Muscle of leg (tissue), 11 donors: Measurements from ENCODE around the gene IRX2. TPM values are rescaled to one million over a fixed set of nuclear protein-coding genes. Genes with fewer than 3 reads are reported as not detected.
A peak's percentile ranks its signal among the peaks of the same experiment; 100 is the strongest.

Experiments used
- DNase-seq: peaks from one replicate; pipeline ENCODE4 v3.0.0; 2013
- H3K27ac ChIP-seq: one replicate; pipeline ENCODE4 v1.5.1; 2013; ENCODE audit warnings: mild to moderate bottlenecking, low read length, control low read depth
- H3K27me3 ChIP-seq: one replicate; pipeline ENCODE4 v1.6.1; 2013; ENCODE audit warnings: low read length; ENCODE audit not compliant: control insufficient read depth, insufficient read depth
- H3K36me3 ChIP-seq: one replicate; pipeline ENCODE4 v1.6.1; 2013; ENCODE audit warnings: low read length; ENCODE audit not compliant: control insufficient read depth, insufficient read depth
- H3K4me1 ChIP-seq: one replicate; pipeline ENCODE4 v1.6.1; 2013; ENCODE audit warnings: low read length; ENCODE audit not compliant: control insufficient read depth, insufficient read depth
- H3K4me3 ChIP-seq: one replicate; pipeline ENCODE4 v1.5.1; 2013; ENCODE audit warnings: low read length, control low read depth
- H3K9me3 ChIP-seq: replicated peaks from 2 replicates; pipeline ENCODE4 v1.6.1; 2013; ENCODE audit warnings: low read depth, low read length; ENCODE audit not compliant: control insufficient read depth
- WGBS: methylation state at CpG from one replicate; pipeline ENCODE4 v1.1.5; 2013; ENCODE audit warnings: missing lambda C conversion rate; ENCODE audit not compliant: insufficient coverage; 5-methylcytosine and 5-hydroxymethylcytosine counted together
- polyA plus RNA-seq, 8 donors: library from polyadenylated mRNA; unstranded; fragments of 120-200 nt; gene quantifications; one replicate each; pipeline versions ENCODE4 v1.2.1 to v1.2.3, GENCODE V29; 2013; ENCODE audit warnings: inconsistent platforms in 1 of 8, low replicate concordance in 1 of 8; ENCODE audit not compliant: insufficient read length in 8 of 8, insufficient read depth in 1 of 8
- total RNA-seq: library from RNA; stranded (reverse); fragments of 120-200 nt; gene quantifications from one replicate; pipeline ENCODE4 v1.2.4, GENCODE V29; 2013

IRX2 gene
- total and polyA plus RNA-seq, 9 donors: 0.07 to 10.9 (median 0.18) TPM; not detected in 1

GRCh38 chr5:2756211-2757152 is 5.0 kb upstream of the IRX2 start:
- no peaks in the 10 kb centered on the region for H3K9me3 ChIP-seq
- no peak overlapping the region for H3K27ac ChIP-seq
- no peak overlapping the region for H3K4me3 ChIP-seq
- H3K27me3 ChIP-seq: peaks cover 84% of the 10 kb centered on the region
- DNase-seq: no peak
- no peaks in the 10 kb centered on the region for H3K36me3 ChIP-seq
- WGBS: under 1% methylated on average over 53 of the region's 76 CpGs
- peaks cover 24% of the 10 kb centered on the region for H3K4me1 ChIP-seq

- Histone ChIP-seq H3K27ac (no peak overlapping the region), H3K9me3 (no peaks in the 10 kb centered on the region), H3K4me1 (peaks cover 24% of the 10 kb centered on the region), H3K27me3 (peaks cover 84% of the 10 kb centered on the region), H3K36me3 (no peaks in the 10 kb centered on the region), H3K4me3 (no peak overlapping the region)
- WGBS: 2% methylated on average over 23 of the region's 30 CpGs
- DNase-seq: peak; percentile 21
Observed at GRCh38 chr5:2755681-2756171, 4.2 kb upstream of the IRX2 start.

GRCh38 chr5:2755076-2755680 is 3.7 kb upstream of the IRX2 start:
- Histone ChIP-seq H3K9me3 (no peaks in the 10 kb centered on the region), H3K27me3 (peaks cover 87% of the 10 kb centered on the region), H3K4me1 (peaks cover 28% of the 10 kb centered on the region), H3K4me3 (no peak overlapping the region), H3K36me3 (no peaks in the 10 kb centered on the region), H3K27ac (no peak overlapping the region)
- under 1% methylated on average over 45 of the region's 63 CpGs for WGBS
- DNase-seq: no peak

DNA sequence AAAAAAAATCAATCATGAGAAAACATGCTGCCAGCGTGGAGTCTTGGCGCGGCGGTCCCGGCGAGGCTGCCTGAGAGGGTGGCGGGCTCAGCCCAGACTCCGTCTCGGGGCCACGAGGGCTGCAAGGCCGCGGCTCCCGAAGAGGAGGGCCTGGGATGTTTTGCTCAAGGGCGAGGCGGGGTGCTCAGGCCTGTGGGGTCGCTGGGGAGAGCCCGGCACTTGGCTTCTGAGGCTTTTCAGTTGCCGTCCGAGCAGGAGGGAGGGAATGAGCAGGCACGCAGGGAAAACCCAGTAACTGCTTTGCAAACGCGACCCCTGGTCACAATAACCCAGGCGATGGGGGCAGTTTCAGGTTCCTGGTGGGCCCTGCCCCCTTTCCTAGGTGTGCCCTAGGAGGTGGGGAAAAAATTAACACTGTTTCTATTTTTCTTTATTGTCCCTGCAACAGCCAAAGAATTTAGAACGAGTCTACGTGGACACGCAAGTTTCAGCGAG is 3.2 kb upstream of the IRX2 start:
- H3K27ac ChIP-seq: no peak overlapping the region
- no peaks in the 10 kb centered on the region for H3K36me3 ChIP-seq
- no peaks in the 10 kb centered on the region for H3K9me3 ChIP-seq
- H3K4me3 ChIP-seq: no peak overlapping the region
- peaks cover 32% of the 10 kb centered on the region for H3K4me1 ChIP-seq
- H3K27me3 ChIP-seq: peaks cover 87% of the 10 kb centered on the region
- WGBS: 3% methylated on average over 23 of the region's 27 CpGs
- DNase-seq: no peak

GRCh38 chr5:2753452-2754420 is 2.3 kb upstream of the IRX2 start:
- 1% methylated on average over 10 of the region's 29 CpGs for WGBS
- no peaks in the 10 kb centered on the region for H3K9me3 ChIP-seq
- no peaks in the 10 kb centered on the region for H3K36me3 ChIP-seq
- DNase-seq: no peak
- H3K27ac ChIP-seq: no peak overlapping the region
- H3K27me3 ChIP-seq: peaks cover 87% of the 10 kb centered on the region
- no peak overlapping the region for H3K4me3 ChIP-seq
- peaks cover 32% of the 10 kb centered on the region for H3K4me1 ChIP-seq

DNA sequence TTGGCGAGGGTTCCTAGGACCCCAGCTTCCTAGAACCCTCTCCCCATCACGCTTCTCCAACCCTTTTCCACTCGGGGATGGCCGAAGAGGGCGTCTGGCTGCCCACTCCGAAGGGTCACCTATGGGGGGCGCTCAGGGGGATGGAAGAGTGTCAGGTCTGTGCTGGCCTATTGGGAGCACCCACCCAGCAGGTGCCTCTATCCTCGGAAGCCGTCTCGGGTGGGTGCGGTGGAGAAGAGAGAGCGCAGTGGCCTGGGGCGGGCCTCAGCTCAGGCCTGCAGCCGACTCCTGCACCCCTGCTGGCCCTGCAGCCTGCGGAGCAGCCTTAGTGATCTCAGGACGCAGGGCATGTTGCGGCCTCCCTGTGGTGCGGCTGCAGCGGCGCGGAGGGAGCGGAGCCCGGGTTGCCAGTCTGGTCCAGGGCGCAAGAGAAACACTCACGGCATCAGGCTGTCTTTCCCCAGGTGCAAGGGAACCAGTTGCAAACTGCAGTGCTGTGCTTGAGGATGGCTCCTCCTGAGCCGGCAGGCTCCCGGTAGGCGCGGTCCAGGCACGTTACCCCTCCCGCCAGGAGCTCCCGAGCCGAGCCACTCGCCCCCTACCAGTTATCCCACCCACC is 1.5 kb upstream of the IRX2 start:
- DNase-seq: no peak

DNA sequence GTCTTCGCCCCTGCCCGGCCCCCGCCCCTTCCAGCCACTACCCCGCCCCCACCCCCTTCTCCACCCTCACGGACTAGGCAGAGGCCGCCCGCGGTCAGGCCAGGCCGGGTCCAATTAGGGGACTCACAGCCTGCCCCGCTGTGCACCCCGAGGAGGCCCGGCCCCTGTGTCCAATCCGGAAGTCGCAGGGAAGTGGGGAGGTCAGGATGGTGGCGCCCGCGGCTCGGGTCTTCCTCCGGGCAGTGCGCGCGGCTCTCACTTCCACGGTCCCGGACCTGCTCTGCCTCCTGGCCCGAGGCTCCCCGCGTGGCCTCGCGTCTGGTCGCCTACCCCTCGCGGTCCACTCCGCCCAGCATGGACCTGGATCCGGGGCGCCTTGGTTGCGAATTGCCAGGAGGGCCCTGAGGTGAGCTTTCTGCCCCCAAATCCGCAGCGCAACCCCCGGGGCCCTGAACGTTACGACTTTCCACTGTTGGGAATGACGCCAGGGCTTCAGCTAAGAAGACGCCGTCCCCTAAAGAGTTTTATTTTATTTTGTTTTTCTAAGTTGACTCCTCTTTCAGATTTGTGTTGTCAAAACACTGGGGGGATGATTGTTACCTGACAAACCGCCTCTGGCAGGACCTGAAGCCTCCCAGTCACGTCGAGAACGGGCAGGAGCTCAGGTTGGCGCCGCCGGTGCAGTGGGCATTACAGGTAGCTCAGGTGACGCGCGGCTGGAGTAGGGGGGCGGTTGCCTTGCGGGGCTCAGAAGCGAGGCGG is 763 bp upstream of the IRX2 start:
- peaks cover 32% of the 10 kb centered on the region for H3K4me1 ChIP-seq
- H3K27ac ChIP-seq: no peak overlapping the region
- no peaks in the 10 kb centered on the region for H3K36me3 ChIP-seq
- H3K9me3 ChIP-seq: no peaks in the 10 kb centered on the region
- peaks cover 87% of the 10 kb centered on the region for H3K27me3 ChIP-seq
- no peak for DNase-seq
- under 1% methylated on average over 34 of the region's 58 CpGs for WGBS
- peak overlapping the region; percentile 17 for H3K4me3 ChIP-seq

More for the DNA sequence above, 1.5 kb upstream of the IRX2 start:
- peaks cover 32% of the 10 kb centered on the region for H3K4me1 ChIP-seq
- no peak overlapping the region for H3K4me3 ChIP-seq
- WGBS: 1% methylated on average over 25 of the region's 34 CpGs
- no peak overlapping the region for H3K27ac ChIP-seq
- peaks cover 87% of the 10 kb centered on the region for H3K27me3 ChIP-seq
- no peaks in the 10 kb centered on the region for H3K36me3 ChIP-seq
- H3K9me3 ChIP-seq: no peaks in the 10 kb centered on the region

DNA sequence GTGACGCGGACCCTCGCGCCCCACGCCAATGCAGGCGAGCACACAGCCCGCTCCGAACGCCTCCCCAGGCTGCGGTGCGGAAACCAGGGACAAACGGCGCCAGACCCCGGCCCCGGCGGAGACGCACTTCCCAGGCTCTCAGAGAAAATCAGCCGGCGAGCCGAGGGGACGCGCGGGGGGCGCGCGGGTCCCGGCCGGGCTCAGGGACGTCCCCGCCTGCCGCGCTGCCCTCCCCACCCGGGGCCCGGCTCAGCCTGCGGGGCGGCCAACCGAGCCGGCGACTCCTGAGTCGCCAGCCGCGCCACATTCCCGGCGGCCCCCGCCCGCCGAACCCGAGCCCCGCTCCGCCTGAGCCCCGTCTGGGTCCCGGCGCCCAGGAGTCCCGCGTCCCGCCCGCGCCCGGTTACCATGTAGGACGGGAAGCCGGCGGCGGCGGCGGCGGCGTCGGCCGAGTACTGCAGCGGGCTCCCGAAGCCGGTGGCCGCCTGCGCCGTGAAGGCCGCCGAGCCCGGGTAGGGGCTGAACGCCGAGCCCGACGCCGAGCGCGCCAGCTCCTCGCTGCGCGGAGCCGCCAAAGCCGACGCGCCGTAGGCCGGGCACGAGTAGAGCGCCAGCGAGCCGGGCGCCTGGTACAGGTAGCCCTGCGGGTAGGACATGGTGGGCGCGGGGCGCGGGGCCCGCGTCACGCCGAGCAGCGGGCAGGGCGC is 566 bp downstream of the IRX2 start:
- H3K4me1 ChIP-seq: peaks cover 20% of the 10 kb centered on the region
- WGBS: under 1% methylated on average over 109 of the region's 110 CpGs
- H3K27me3 ChIP-seq: peaks cover 78% of the 10 kb centered on the region
- DNase-seq: peak; percentile 20
- no peaks in the 10 kb centered on the region for H3K9me3 ChIP-seq
- no peak overlapping the region for H3K27ac ChIP-seq
- no peak overlapping the region for H3K4me3 ChIP-seq
- no peaks in the 10 kb centered on the region for H3K36me3 ChIP-seq
